SIG-M5 treated with dmso at 0.1 percent for 504 hours (cell line): ENCODE results near the gene SOX1.

Source experiments
- DNase-seq: peaks from one replicate; lab custom pipeline; 2025; ENCODE audit not compliant: unreplicated experiment; lab: John Stamatoyannopoulos, UW

The SOX1 gene

GRCh38 chr13:112058519-112058873, 8.5 kb upstream of the SOX1 start:
- no peak for DNase-seq

GRCh38 chr13:112058941-112059340, 8.0 kb upstream of the SOX1 start:
- no peak for DNase-seq

DNA sequence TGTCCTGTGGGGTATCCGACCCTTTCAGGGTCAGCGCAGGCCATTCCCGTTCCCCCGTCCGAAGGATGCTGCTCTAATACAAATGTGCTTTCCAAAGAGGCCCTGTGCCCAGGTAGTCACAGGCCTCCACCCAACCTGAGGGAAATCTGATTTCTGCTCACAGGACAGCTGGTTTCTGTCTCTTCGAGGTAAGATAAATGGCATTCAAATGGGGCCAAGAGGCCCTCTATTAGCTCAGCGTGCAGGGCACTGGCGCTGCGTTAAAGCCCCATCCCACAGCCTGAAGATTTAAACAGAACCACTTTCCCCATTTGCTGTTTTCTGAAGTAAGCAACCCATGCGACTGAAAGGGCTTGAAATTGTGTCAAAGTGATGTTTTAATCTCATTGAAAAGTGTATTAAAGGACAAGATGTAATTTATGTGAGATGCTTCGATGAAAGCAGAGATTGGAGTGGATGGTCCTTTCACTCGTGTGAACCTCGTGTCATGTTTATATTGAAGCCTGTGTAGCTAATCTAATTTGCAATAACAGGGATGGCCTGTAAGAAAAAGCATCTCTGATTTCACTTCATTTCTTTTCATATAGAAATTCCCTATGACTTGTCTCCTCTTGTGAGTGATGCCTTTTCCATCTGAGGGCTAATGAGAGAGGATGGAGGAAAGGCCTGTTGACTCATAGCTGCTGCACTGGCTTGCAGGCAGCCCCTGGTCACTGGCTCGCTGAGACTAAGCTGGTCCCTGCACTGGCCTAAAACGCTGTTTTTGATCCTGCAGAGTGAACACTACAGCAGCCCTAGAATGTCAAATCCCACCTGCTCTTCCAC, 7.3 kb upstream of the SOX1 start:
- no peak for DNase-seq

DNA sequence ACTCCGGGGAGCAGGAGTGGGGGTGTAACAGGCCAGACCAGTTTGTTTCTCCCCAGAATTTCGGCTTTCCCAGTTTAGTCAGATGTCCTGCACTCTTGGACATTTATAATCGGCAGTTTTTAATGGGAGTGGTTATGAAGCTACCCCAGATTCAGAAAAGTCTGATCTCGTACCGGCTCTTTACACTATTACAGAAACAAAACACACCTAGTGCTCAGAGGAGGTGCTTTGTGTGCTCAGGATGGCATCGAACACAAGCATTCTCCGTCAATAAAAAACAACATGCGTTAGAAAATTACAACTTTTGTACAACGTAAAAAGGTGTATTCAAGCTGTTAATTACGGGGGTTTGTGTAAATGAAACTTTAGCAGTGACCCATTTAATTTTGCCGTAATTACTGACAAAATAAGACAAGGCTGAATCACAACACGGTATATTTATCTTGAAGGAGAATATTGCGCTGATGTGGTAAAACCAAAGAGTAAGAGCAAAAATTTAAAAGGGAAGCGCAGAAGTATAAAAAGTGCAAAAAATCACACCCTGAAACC, 6.6 kb upstream of the SOX1 start:
- no peak for DNase-seq

DNA sequence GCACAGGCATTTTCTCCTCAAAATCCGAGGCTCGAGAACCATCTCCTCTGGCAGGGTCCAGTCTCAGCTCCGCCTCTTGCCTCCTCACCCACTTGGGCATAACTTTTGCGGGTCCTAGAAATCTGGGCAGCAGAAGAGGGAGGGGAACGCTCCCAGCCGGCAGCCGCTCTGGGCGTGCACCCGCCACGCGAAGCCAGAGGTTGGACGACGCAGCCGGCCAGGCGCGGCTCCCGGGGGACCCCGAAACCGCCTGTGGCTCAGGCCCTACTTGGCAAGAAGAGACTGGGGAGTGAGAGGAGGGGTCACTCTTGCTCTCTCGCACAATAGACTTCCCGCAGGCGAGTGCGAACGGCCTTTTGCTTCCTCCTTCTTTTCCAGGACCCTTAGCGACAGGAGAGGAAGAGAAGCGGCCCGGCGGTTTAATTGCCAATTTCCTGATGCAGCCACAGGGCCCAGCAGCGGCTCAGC, 6.0 kb upstream of the SOX1 start:
- no peak for DNase-seq

DNA sequence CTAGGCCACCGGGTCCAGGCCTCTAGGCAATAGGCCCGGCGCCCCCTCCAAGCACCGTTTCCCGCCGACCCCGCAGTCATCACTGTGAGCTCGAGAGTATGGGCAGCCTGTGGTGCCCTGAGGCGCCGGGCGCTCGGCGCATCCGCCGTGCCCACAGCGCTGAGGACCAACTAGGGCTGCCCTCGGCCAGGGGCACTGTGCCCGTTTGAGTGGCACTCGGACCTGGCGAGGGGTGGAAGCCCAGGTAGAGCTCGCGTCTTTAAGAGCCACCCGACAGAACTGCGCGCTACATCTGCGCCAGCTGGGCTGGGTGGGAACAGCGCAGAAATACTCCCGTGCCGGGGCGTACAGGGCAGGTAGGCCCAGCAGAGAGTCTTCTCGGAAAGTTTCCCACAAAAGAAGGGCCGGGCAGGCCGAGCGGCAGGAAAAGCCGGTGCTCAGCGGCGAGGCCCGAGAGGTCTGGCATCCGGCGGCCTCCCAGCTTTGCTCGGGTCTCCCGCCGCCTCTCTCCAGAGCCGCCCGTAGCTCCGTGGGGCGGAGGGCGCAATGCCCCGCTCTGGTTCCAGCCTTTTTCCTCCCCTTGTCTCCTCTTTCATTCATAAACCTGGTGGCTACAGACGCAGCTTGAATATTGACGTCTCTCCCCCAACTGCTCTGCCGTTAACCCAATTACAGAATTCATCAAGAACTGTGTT, 5.4 kb upstream of the SOX1 start:
- DNase-seq: no peak

DNA sequence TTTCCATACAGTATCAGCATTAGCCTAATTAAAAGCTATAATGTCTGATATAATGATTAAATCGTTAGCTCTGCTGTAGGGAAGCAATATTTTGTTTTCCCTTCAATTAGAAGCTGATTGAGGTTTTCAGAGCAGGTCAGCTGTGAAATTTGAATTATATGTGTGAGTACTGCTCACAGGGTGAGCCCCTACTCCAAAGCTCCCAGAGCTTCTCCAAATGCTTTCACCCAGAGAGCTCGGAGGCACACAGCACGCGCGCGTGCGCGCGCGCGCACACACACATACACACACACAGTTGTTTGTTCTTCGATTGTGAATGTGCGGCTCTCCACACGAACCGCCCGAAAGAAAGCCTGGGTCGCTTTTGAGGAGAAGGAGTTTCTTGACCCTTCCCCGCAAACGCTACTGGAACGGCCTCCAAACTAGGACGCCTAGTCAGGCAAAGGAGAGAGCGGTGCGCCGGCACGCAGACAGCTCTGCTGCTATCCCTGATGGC, 4.8 kb upstream of the SOX1 start:
- DNase-seq: no peak

DNA sequence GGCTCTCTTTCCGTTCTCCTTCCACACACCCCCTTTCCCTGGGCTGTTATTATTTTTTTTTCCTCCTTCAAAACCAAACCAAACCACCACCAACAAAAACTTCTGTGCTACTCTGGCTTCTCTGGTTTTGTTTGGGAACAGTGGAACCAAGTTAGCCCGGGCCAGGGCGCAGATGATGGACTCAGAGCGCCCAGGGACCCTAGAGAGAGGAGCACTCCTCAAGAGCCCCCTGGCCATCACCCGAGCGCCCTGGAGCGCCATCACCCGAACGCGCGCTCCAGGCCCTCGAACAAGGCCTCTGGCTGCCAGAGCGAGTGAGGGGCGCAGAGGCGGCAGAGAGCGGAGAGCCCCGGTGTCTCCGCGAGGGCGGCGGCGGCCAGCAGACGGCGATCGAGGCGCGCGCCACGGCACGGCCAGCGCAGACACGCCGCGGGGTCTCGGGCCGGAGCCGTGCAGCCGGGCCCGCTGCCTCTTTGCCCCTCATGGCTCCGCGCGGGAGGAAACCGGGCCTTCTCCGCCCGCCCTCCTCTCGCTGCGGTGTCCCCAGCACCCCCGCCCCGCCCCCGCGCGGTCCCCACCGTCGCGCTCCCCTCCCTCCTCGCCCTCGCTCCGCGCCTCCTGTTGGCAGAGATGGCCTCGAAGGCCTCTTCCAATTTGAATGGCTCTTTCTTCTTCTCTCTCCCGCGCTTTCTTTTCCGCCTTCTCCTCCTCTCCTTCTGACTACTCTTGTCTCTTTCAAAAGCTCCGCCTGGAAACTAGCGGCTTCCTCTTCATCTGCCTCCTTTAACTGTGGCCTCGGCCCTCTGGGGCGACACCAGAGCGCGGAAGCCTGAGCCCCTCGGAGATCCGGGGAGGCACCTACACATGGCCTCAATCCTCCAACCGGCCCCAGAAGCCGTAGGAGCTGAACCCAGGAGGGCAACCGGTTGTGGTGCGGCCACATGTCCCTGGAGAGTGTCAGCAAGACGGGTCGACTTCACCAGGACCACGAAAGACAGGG, 4.1 kb upstream of the SOX1 start:
- DNase-seq: no peak

- no peak for DNase-seq
These were observed 3.1 kb upstream of the SOX1 start for GRCh38 chr13:112063807-112064206.

- DNase-seq: no peak
These were observed 2.7 kb upstream of the SOX1 start for GRCh38 chr13:112064222-112064621.

DNA sequence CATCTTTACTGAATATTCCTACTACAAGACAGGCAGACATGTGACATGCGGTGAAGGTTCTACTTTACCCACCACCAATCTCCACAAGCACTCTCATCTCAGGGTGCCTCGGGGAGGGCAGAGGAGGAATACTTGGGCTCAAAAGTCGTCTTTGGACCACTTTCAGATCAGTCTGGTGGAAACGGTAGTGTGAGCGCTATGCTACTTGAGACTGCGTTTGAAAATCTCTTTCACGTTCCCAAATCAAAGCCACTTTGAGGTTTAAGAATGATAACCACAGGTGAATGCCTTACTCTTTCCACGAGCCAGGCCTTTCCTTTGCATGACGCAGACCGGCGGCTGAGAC, 1.5 kb upstream of the SOX1 start:
- DNase-seq: no peak

DNA sequence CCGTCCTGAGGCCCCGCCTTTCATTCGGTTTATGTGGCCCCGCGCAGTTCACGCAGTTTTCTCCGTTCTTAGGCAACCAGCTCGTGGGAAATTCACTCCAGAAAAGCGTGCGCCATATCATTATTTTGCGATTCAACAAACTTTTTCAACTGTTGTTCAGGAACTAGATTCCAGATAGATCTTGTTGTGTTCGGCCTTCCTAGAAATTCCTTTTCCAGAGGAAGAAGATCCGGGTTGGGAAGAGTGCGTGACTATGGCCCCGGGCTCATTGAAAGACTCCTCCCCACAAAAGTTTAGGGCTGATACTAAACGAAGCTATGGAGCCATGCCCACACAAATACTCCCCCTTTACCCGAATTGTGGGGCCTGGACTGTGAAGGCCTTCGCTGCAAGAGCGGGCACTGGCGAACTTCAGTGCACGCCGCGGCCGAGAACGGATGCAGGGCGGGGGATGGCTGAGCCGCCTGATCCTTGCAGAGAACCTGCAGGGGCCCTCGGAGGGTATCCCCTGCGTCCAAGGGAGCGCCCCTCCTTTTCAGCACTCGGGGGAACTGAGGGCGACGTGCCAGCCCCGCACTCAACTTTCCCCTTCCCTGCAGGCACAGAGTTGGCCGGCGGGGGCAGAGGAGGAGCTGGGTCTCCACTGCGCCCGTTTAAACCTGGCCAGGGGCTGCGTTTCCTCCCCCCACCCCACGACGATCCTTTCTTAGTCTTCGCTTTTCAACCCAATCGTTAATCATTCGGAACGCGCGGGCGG, 904 bp upstream of the SOX1 start:
- no peak for DNase-seq

GRCh38 chr13:112066624-112067004, 335 bp upstream of the SOX1 start:
- DNase-seq: no peak

GRCh38 chr13:112067871-112068539, 1.1 kb downstream of the SOX1 start:
- DNase-seq: no peak

DNA sequence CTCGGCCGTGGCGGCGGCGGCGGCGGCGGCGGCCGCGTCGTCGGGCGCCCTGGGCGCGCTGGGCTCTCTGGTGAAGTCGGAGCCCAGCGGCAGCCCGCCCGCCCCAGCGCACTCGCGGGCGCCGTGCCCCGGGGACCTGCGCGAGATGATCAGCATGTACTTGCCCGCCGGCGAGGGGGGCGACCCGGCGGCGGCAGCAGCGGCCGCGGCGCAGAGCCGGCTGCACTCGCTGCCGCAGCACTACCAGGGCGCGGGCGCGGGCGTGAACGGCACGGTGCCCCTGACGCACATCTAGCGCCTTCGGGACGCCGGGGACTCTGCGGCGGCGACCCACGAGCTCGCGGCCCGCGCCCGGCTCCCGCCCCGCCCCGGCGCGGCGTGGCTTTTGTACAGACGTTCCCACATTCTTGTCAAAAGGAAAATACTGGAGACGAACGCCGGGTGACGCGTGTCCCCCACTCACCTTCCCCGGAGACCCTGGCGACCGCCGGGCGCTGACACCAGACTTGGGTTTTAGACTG, 1.7 kb downstream of the SOX1 start:
- DNase-seq: no peak

DNA sequence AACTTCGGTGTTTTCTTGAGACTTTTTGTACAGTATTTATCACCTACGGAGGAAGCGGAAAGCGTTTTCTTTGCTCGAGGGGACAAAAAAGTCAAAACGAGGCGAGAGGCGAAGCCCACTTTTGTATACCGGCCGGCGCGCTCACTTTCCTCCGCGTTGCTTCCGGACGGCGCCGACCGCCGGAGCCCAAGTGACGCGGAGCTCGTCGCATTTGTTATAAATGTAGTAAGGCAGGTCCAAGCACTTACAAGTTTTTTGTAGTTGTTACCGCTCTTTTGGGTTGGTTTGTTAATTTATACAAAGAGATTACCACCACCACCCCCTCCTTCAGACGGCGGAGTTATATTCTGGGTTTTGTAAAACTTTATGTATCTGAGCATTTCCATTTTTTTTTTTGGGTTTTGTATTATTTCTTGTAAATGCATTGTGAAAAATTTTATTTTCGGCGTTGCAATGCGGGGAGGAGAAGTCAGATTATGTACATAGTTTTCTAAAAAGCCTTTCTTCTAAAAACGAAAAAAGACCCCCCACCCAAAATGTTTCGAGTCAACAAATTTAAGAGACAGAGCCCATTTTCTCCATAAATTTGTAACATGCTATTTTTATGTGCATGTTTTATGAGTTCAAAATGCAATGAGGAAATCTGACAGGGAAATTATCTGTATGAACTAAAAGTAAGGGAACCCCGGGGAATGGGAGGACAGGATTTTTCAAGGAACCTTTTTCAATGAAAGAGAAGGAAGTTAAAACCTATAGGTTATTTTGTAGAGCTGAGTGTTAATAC, 2.3 kb downstream of the SOX1 start:
- DNase-seq: no peak

- DNase-seq: no peak
These were observed 2.9 kb downstream of the SOX1 start for GRCh38 chr13:112069845-112070251.

DNA sequence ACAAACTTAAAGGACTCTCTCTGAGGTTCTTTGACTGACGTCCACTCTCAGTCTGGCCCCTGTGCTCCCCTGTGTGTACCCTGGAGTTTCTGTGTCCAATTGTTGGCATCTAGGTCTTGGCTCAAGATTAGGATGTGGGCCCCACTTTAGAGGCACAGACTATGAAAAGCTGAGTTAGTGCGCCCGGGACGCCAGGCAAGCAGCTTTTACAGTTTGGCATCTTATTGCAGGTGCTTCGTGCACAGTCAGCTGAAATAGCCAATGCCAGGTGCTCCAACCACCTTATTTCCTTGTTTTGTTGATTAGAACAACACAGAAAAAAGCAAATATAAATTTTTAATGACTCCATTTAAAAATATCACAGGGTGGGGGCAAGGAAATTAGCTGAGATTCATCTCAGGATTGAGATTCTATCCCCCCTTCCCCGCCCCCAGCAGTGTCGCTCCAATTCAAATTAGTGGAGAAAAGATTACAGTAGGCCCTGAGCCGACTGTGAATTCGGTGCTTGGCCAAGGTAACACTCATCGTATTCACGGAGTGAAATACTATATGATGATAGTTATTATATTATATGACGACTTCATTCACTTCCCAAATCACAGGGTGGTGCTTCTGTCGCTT, 4.3 kb downstream of the SOX1 start:
- no peak for DNase-seq
